Measurements from ENCODE around the gene CMAS.

DNA sequence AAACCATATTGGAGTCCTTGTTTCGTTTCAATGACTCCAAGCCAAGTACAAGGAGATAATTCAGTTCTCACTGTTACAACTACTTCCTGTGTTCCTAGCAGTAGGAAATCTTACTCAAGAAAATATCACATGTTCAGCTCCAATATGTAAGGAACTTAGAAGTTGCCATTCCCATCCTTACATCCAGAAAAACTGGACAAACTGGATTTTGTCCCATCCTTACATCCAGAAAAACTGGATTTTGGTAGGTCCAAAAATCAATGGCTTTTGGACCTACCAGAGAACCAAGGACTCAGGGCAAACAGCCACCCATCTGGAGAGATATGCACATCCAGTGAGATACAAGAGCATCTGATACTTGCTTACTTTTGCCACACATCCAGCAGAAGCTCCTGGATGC, 23.8 kb downstream of the CMAS start:
- TF ChIP-seq, protein P1, sequence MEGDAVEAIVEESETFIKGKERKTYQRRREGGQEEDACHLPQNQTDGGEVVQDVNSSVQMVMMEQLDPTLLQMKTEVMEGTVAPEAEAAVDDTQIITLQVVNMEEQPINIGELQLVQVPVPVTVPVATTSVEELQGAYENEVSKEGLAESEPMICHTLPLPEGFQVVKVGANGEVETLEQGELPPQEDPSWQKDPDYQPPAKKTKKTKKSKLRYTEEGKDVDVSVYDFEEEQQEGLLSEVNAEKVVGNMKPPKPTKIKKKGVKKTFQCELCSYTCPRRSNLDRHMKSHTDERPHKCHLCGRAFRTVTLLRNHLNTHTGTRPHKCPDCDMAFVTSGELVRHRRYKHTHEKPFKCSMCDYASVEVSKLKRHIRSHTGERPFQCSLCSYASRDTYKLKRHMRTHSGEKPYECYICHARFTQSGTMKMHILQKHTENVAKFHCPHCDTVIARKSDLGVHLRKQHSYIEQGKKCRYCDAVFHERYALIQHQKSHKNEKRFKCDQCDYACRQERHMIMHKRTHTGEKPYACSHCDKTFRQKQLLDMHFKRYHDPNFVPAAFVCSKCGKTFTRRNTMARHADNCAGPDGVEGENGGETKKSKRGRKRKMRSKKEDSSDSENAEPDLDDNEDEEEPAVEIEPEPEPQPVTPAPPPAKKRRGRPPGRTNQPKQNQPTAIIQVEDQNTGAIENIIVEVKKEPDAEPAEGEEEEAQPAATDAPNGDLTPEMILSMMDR (IDR thresholded peaks at IDR 0.05) = no peak
- no peak for TF ChIP-seq POLR2A (IDR thresholded peaks at IDR 0.05)

Measured in prostate gland (tissue), 2 donors.